Stimulated activated CD8-positive, alpha-beta memory T cell treated with anti-CD3 and anti-CD28 coated beads, Interleukin-7, amount 100 ng/mL, for 4 hours (primary cell): ENCODE results near the gene HARS1.
A peak's percentile ranks its signal among the peaks of the same experiment; 100 is the strongest.
"Not testable (repeated sequence)": the region's sequence is repeated elsewhere in the genome, so short reads cannot be mapped to it uniquely, and the experiment has no call there.

Source experiments
- DNase-seq, 2 donors: peaks; one replicate each; pipeline ENCODE4 v3.0.0-alpha.2; 2020; ENCODE audit warnings: low read depth in 2 of 2

The HARS1 gene

DNA sequence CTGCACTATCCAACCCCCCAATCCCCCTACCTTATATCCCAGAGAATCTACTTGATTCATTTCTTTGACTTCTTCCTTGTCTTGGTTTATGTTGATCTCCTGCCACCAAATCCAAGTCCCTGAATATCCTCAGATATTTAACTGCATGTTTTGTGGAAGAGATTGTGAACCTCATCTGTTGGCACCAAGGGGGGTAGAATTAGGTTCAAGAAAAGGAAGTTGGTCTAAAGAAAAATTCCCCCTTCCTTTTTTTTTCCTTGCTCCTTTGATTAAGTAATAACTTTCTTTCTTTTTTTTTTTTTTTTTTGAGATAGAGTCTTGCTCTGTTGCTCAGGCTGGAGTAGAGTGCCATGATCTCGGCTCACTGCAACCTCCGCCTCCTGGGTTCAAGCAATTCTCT is 57.7 kb downstream of the HARS1 start:
- no peak for DNase-seq

- DNase-seq: no peak
These were observed 58.1 kb downstream of the HARS1 start, which contains the start of gene CD14 for GRCh38 chr5:140633021-140633471. CD14 (minus strand) TSS chr5:140633175; CDS start chr5:140633071, 104 bp downstream.

GRCh38 chr5:140632366-140633020 is 58.7 kb downstream of the HARS1 start:
- DNase-seq: peak in 1 of 2 donors; percentile 41

GRCh38 chr5:140631831-140632365 is 59.3 kb downstream of the HARS1 start:
- DNase-seq: no peak

- no peak for DNase-seq
These were observed 60.1 kb downstream of the HARS1 start for GRCh38 chr5:140631036-140631417.

GRCh38 chr5:140630292-140631035 is 60.7 kb downstream of the HARS1 start:
- no peak for DNase-seq

- no peak for DNase-seq
These were observed 62.5 kb downstream of the HARS1 start for GRCh38 chr5:140628711-140629110.

DNA sequence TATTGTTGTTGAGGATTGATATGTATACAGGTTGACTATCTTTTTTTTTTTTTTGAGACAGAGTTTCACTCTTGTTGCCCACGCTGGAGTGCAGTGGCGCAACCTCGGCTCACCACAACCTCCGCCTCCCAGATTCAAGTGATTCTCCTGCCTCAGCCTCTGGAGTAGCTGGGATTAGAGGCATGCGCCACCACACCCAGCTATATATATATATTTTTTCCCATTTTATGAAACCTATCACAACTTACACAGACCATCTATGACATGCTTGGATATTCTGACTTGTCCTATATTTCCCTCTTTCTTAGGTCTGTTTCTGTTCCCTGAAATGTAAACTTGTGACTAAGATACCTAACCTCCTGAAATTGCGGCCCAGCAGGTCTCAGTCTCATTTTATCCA is 63.2 kb downstream of the HARS1 start:
- DNase-seq: no peak

- DNase-seq: not testable (repeated sequence)
These were observed 66.3 kb downstream of the HARS1 start for GRCh38 chr5:140624886-140625285.
